Measurements from ENCODE around the gene FHOD3.

FHOD3 gene

DNA sequence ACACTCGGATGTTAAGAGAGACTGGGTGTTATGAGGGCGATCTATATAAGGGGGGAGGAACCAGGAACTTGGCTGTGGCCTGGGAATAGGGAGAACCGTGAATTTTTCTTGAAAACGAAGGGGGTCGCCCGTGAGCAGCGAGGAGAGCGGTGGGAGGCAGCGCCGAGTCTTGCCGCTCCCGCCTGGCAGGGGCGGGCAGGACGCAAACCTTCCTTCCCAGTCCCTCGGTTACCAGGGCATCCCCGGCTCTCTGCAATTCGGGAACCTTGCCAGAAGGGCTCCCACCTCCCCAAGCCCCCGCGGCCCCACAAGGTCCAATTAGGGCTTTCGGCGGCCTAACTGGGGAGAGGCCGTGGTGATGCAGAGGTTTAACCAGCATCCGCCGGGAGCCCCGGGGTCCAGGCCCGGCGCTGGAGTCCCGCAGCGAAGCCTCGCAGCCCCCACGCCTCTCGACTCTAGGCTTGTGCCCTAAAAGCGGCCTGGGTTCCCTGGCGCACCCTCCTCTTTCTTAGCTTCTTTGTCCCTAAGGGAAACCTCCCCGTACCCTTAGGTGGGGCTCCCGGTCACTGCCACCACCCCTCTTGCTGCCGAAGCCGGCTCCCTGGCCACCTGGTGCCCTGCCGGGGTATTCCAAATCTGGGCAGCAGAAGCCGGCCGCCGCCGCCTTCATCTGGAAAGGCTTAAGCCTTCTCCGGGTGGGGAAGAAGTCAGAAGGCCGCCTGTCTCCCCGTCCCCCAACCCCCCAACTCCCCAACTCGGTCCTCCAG is 680 bp upstream of the FHOD3 start:
- peak in 12 of 14 donors; percentile 21 to 76 (median 55) for DNase-seq

- DNase-seq, result peak in 2 of 14 donors; percentile 21 to 22
Measured at GRCh38 chr18:36298126-36298741, 721 bp downstream of the FHOD3 start.

- no peak for DNase-seq
Measured at GRCh38 chr18:36299015-36299414, 1.5 kb downstream of the FHOD3 start.

GRCh38 chr18:36300211-36300610 is 2.7 kb downstream of the FHOD3 start:
- no peak for DNase-seq

DNA sequence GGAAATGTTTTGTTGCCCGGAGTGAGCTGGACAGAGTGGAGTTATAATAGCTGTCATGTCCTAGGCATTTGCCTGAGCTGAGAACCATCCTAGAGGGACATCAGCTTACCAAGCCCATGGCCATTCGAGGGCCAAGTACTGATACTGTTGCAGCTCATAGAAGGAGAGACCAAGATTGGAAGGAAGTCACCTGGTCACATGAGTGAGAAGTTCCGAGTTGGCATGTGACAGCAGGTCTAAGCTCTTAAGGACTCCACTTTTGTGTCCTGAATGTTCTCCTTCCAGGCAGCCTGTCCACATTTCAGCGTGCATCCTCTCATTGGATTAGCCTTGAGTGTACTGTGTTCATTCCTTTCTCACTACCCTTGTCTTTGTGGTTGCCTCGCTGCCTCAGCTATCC is 4.4 kb downstream of the FHOD3 start:
- no peak for DNase-seq

GRCh38 chr18:36302676-36303075 is 5.2 kb downstream of the FHOD3 start:
- no peak for DNase-seq

DNA sequence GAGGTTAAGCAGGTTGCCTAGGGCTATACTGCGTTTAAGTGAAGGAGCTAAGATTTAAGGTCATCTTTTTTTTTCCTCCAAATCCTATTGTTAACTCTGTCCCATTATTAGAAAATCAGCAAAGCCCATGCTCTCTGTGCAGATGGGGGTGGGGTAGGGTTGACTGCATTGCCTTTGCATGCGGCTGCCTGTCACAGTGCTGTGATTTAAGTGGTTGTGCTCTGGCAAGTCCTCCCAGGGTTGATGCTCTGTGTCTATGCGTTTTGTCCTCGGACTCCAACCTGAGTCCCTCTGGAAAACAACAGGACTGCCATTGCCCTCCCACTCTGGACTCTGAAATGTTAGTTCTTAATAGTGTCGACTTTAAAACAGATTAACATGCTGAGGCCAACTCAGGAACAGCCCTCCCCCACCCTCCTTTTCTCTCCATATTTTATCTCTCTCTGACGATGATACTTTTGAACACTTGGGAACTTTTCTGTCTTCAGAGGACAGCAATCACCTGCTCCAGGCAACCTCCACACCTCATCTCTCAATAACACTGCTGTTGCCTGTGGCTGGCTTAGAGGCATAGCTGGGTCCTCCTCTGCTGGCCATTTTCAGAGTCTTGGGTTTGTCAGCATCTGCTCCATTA is 5.8 kb downstream of the FHOD3 start:
- DNase-seq, result no peak

DNA sequence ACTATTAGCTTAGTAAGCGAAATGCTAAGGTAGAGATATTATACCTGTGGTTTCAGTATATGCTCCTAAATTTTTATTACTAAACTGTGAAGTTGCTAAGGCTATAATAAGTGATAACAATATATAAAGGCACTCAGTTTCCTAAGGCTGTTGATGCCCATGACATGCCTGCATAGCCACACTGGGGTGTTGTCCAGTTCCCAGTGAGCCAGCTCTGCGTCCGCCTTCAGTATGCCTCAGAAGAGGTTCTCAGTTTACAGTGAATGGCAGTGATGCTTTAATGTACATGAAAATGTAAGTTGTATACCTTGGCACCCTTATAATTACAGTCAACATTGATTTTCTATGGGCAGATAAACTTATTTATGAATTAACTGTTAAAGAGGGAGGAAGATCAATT is 7.2 kb downstream of the FHOD3 start:
- no peak for DNase-seq

- DNase-seq, result no peak
Measured at GRCh38 chr18:36305375-36305774, 7.9 kb downstream of the FHOD3 start.

DNA sequence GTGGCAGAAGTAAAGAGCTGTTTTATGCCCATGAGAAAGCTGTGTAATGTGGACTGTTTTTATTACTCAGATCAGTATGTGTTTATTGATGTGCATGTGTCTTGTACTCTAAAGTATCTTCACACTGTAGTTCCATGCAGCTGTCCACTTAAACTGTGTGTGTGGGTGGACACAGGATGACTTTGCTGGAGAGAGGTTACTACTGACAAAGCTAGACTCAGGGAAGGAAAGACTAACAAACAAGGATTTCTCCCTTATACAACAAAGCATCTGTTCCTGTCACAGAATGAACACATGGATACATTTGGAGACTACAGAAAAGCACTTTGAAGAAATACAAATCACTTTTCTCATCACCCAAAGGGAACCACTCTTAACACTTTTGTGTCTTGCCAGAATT is 10.0 kb downstream of the FHOD3 start:
- no peak for DNase-seq

DNA sequence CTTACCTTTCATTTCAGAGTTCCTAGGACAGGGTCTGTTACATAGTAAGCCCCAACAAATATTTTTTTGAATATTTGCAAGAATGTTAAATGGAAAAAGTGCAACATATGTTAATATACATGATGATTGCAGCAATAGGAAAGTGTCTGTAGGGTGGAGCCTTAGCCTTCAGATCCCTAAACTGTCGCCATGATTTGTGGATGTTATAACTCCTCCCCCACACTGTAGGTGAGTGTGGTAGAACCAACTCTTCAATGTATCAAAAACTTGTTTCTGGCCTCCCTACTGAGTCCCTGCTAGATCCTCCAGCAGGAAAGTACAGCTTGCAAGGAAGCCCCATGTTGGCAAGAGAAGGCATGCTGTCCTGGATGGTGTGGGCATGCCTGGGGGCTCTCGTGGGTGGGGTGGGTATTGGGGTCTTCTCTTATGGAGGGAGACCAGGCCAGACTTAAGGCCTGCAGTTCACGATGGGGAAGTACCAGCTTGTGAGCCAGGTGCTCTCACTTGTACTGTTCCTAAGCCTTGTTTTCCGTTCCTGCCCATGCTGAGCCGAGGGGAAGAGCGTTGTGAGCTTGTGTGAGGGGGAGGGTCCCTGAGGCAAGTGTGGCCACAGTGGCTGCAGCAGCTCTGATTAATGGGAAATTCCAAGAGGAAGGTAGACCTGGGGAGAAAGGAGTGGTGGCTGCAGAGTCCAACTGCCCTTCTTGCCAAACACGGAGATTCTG is 11.4 kb downstream of the FHOD3 start:
- DNase-seq, result no peak

GRCh38 chr18:36309436-36310391 is 12.2 kb downstream of the FHOD3 start:
- DNase-seq, result no peak

DNA sequence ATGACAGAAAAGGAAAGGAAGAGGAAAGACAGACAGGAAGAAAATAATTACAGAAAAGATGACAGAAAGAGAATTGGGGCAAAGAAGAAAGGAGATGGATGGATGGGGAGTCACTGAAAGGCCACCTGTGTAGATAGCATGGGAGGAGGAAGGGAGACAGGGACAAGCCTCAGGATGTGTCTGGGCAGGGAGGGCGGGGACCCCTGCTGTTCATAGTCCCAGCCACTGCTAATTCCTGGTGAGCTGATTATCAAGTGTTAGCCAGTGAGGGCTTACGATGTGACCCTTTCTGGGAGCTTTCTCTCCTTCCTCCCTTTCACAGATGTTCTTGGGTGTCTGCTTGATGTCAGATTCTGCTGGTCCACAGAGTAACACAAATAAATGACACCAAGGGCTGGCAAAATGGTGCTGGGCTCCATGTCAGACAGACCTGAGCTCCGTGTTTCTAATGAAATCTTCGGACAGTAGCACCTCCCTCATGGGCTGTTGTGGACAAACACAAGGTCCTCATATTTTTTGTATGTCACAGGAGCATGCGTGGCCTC is 13.6 kb downstream of the FHOD3 start:
- no peak for DNase-seq

- no peak for DNase-seq
Measured at GRCh38 chr18:36312806-36313395, 15.4 kb downstream of the FHOD3 start.

- no peak for DNase-seq
Measured at GRCh38 chr18:36314098-36314497, 16.6 kb downstream of the FHOD3 start.

DNA sequence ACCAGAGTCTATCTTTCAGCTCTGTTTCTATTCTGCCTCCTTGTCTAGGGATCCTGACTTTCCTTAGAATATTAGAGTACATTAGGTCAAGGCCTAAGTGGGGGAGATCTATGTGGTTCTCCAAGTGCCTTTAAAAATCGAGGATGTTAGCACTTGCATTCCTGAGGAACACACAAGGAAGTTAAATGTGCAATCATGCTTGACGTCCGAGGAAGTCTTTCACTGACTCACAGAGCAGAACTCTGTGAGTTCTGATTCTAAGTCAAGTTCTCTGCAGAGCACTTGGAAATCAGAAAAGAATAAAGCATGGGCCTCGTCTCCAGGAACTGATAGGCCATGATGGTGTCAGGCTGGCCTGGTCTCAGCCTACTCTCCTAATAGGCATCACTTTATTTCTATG is 17.2 kb downstream of the FHOD3 start:
- DNase-seq, result no peak

- no peak for DNase-seq
Measured at GRCh38 chr18:36315736-36316135, 18.2 kb downstream of the FHOD3 start.

GRCh38 chr18:36316246-36316645 is 18.7 kb downstream of the FHOD3 start:
- no peak for DNase-seq

DNA sequence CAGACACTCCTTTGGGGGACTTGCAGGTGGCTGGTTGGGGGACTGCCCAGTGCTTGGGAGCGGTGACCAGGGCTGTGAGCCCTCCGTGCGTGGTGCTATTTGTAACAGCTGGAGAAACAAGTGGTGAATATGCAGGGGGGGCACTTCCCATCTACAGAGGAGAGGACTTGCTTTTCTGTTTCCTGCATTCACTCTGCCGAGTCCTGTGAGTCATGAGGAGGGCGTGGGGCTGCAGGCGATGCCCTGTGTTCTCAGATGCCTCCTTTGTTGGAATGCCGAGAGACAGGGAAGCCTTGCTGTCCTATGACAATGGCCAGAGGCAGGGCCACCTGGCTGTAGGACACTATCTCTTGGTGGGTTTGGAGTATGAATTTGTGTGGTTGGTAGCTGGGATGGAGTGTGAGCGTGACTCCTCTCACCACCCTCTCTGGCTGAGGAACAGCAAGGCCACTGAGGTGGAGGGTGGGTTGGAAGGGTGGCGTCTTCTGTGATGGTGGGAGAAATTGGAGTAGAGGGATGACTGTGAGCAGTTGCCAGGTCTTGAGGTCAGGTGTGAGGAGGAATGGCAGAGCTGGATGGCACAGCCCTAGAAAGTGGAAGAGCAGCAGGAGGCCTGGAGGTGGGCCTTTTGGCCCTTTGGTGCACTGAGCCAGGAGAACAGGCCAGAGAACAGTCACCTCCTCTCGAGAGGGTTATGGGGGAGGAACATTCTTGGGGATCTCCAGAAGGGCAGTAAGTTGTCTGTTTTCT is 24.3 kb downstream of the FHOD3 start:
- no peak for DNase-seq

DNA sequence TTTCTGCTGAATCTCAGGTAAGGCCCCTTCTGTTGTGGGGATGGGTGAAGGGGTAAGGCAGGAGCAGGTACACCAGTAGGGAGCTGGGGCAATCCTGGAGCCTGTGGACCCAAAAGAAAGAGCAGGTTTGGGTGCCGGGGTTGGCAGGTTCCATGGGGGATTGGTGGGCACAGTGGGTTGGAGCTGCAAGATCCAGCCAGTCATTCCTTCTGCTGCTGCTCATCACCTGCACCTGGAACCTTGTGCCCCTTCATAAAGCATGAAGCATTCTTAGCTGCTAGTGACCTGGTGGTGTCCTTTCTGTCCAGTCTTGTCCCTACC is 24.9 kb downstream of the FHOD3 start:
- no peak for DNase-seq

DNA sequence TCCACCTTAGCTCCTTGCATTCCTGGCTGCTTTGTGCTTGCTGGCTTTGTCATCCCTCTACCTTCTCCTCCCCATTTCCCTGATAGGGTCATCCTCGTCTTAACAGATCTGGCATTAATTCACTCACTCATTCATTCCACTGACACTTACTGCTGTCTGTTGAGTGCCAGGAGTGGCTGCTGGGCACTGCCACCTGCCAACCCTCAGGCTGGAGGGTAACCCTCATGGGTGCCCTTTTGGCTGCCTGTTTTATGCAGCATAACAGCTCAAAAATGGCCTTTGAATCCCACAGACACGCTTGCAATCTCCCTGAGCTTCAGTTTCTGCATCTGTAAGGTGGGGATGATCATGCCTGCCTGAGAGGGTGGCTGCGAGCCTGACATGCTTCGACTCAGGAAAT is 25.2 kb downstream of the FHOD3 start:
- no peak for DNase-seq
